GM19328 (cell line): Measurements from ENCODE around the gene HPCAL4.

Experiments used
- ATAC-seq: cut with Tn5 transposase; IDR thresholded peaks from one replicate; pipeline ENCODE4 v1.9.1; 2021; ENCODE audit warnings: mild to moderate bottlenecking, moderate library complexity; ENCODE audit not compliant: unreplicated experiment

The HPCAL4 gene

GRCh38 chr1:39691383-39692151 lies at the start of gene HPCAL4:
HPCAL4 (minus strand) TSS chr1:39691433; CDS start chr1:39684603, 6,830 bp downstream.
- ATAC-seq = no peak

GRCh38 chr1:39738622-39739366 lies 47.6 kb upstream of the HPCAL4 start, which contains the start of gene PPIE:
PPIE (plus strand) TSS chr1:39738882; CDS start chr1:39738901, 19 bp downstream.
- ATAC-seq = peak; percentile 82

GRCh38 chr1:39737546-39738169 lies 46.4 kb upstream of the HPCAL4 start:
- ATAC-seq = no peak

GRCh38 chr1:39735731-39736130 lies 44.5 kb upstream of the HPCAL4 start:
- ATAC-seq = no peak

- ATAC-seq = no peak
These were observed 41.9 kb upstream of the HPCAL4 start for GRCh38 chr1:39733161-39733560.

GRCh38 chr1:39732730-39733129 lies 41.5 kb upstream of the HPCAL4 start:
- no peak for ATAC-seq

- no peak for ATAC-seq
These were observed 38.6 kb upstream of the HPCAL4 start for GRCh38 chr1:39729842-39730241.

GRCh38 chr1:39729030-39729429 lies 37.8 kb upstream of the HPCAL4 start:
- ATAC-seq = no peak

GRCh38 chr1:39727932-39728317 lies 36.7 kb upstream of the HPCAL4 start:
- ATAC-seq = no peak

- ATAC-seq = no peak
These were observed 36.1 kb upstream of the HPCAL4 start for GRCh38 chr1:39727221-39727931.

- no peak for ATAC-seq
These were observed 35.4 kb upstream of the HPCAL4 start for GRCh38 chr1:39726600-39726999.

- ATAC-seq = no peak
These were observed 31.3 kb upstream of the HPCAL4 start for GRCh38 chr1:39722495-39722894.

- no peak for ATAC-seq
These were observed 30.4 kb upstream of the HPCAL4 start for GRCh38 chr1:39721664-39722063.

- ATAC-seq = no peak
These were observed 29.1 kb upstream of the HPCAL4 start for GRCh38 chr1:39720094-39720999.

GRCh38 chr1:39717809-39718208 lies 26.6 kb upstream of the HPCAL4 start:
- ATAC-seq = no peak

GRCh38 chr1:39713557-39713956 lies 22.3 kb upstream of the HPCAL4 start:
- ATAC-seq = no peak

- ATAC-seq = no peak
These were observed 20.7 kb upstream of the HPCAL4 start for GRCh38 chr1:39711966-39712340.

GRCh38 chr1:39711104-39711965 lies 20.1 kb upstream of the HPCAL4 start:
- ATAC-seq = no peak

- no peak for ATAC-seq
These were observed 16.3 kb upstream of the HPCAL4 start for GRCh38 chr1:39707506-39707905.
